T-helper 1 cell (primary cell): ENCODE results near the gene GRAMD2A.
"Not testable (repeated sequence)": the region's sequence is repeated elsewhere in the genome, so short reads cannot be mapped to it uniquely, and the experiment has no call there.

Experiments used
- DNase-seq, 5 donors: peaks; one replicate each; pipeline ENCODE4 v3.0.0-alpha.2; 2012 to 2020

The GRAMD2A gene

GRCh38 chr15:72182673-72183072 lies 14.9 kb downstream of the GRAMD2A start:
- DNase-seq = no peak

- no peak for DNase-seq
These were observed 15.3 kb downstream of the GRAMD2A start for GRCh38 chr15:72182244-72182643.

GRCh38 chr15:72180761-72181324 lies 16.7 kb downstream of the GRAMD2A start:
- no peak for DNase-seq

- DNase-seq = no peak
These were observed 17.5 kb downstream of the GRAMD2A start for GRCh38 chr15:72179950-72180581.

GRCh38 chr15:72178976-72179585 lies 18.5 kb downstream of the GRAMD2A start:
- no peak for DNase-seq

- DNase-seq = no peak
These were observed 20.8 kb downstream of the GRAMD2A start for GRCh38 chr15:72176743-72177142.

- no peak for DNase-seq
These were observed 21.4 kb downstream of the GRAMD2A start for GRCh38 chr15:72176159-72176558.

GRCh38 chr15:72175186-72176044 lies 22.2 kb downstream of the GRAMD2A start:
- DNase-seq = no peak

GRCh38 chr15:72174551-72175165 lies 22.9 kb downstream of the GRAMD2A start:
- DNase-seq = no peak

GRCh38 chr15:72173864-72174550 lies 23.6 kb downstream of the GRAMD2A start:
- DNase-seq = no peak

GRCh38 chr15:72173401-72173800 lies 24.2 kb downstream of the GRAMD2A start:
- no peak for DNase-seq

- DNase-seq = no peak
These were observed 24.8 kb downstream of the GRAMD2A start for GRCh38 chr15:72172796-72173195.

- DNase-seq = not testable (repeated sequence)
These were observed 25.6 kb downstream of the GRAMD2A start for GRCh38 chr15:72171978-72172377.

GRCh38 chr15:72170691-72171090 lies 26.9 kb downstream of the GRAMD2A start:
- no peak for DNase-seq

- no peak for DNase-seq
These were observed 27.5 kb downstream of the GRAMD2A start for GRCh38 chr15:72169921-72170611.

GRCh38 chr15:72169236-72169920 lies 28.2 kb downstream of the GRAMD2A start:
- no peak for DNase-seq

GRCh38 chr15:72168808-72169190 lies 28.8 kb downstream of the GRAMD2A start:
- DNase-seq = no peak

GRCh38 chr15:72168131-72168807 lies 29.3 kb downstream of the GRAMD2A start:
- peak in 1 of 5 donors; percentile 6 for DNase-seq

GRCh38 chr15:72167445-72167844 lies 30.1 kb downstream of the GRAMD2A start:
- DNase-seq = no peak

GRCh38 chr15:72166716-72167417 lies 30.7 kb downstream of the GRAMD2A start:
- no peak for DNase-seq
